Upper lobe of left lung (tissue), 4 donors: ENCODE measurements around the gene CDKAL1.

Experiments
- CTCF ChIP-seq, 6 experiments: fragments of 450-650 bp in 4 of 6; fragments of 200-600 bp in 2 of 6; sonication (generic) in 2 of 6; IDR thresholded peaks; one replicate each; pipeline ENCODE4 v1.5.1; 2016 to 2019; ENCODE audit warnings: antibody characterized with exemption in 6 of 6
- POLR2A ChIP-seq, 4 donors: fragments of 450-650 bp; IDR thresholded peaks; one replicate each; pipeline ENCODE4 v1.5.1; 2016 to 2017; ENCODE audit warnings: antibody characterized with exemption in 4 of 4, mild to moderate bottlenecking in 2 of 4
- POLR2AphosphoS5 ChIP-seq, 2 donors: sonication (generic); formaldehyde crosslinking; IDR thresholded peaks; one replicate each; pipeline ENCODE4 v1.5.1; 2017; ENCODE audit warnings: antibody characterized with exemption in 2 of 2

- TF ChIP-seq CTCF (IDR thresholded peaks at IDR 0.05) (no peak), POLR2A (IDR thresholded peaks at IDR 0.05) (no peak), POLR2AphosphoS5 (IDR thresholded peaks at IDR 0.05) (no peak)
Observed at GRCh38 chr6:20996099-20996498, 461.8 kb downstream of the CDKAL1 start.
